Caki2 (cell line): ENCODE data around the gene KRTAP10-4. TPM values are rescaled to one million over a fixed set of nuclear protein-coding genes. Genes with fewer than 3 reads are reported as not detected.
"Not testable (repeated sequence)": the region's sequence is repeated elsewhere in the genome, so short reads cannot be mapped to it uniquely, and the experiment has no call there.

Experiments used
- DNase-seq: peaks from one replicate; pipeline ENCODE4 v3.0.0-alpha.2; 2015; ENCODE audit warnings: low read depth
- in situ Hi-C: cut with HindIII; loops from 2 replicates; pipeline ENCODE4 v1.10.0; 2016; ENCODE audit warnings: low sequenced_read_pairs, low pct_unique_long_range_greater_than_20kb, mixed read lengths
- total RNA-seq: library from RNA; depleted of rRNA; stranded (reverse); fragments of >200 nt; shearing (Covaris generic); gene quantifications from 2 replicates; pipeline ENCODE4 v1.2.3, GENCODE V29; 2014; ENCODE audit warnings: low replicate concordance

Gene KRTAP10-4
- total RNA-seq, 1 experiment from 2014 or later: not detected

DNA sequence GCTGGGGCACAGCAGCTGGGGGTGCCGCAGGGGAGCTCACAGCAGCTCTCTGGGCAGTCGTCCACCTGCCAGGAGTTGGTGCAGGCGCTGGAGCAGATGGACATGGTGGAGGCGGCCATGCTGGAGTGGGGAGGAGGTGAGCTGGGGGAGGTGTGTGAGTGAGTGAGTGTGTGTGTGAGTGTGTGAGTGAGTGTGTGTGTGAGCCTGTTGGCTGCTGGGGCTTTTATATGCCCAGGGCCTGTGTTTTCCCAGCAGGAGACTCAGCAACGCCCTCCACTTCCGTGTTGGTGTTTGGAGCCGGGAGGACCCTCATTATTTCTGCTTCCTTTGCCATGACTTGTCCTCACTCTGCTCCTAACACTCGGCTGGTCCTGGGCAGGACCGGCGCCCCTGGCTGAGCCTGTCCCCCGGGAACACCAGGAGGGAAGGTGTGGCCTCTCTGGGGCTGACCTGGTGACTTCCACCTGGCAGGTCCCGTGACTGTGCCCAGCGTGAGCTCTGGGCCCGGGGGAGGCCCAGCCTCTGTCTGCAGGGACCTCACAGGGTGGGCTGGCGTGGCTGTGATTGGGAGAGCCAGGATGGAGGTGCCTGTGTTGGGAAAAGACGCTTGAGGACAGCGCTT lies 22.1 kb upstream of the KRTAP10-4 start, which contains the start of gene KRTAP10-2:
TSS of gene KRTAP10-2 (minus strand) at position 166 of the 622 bp plus-strand sequence. CDS start at position 119, 47 bp downstream.
- no peak for DNase-seq
- in situ Hi-C loops: no loop called here

DNA sequence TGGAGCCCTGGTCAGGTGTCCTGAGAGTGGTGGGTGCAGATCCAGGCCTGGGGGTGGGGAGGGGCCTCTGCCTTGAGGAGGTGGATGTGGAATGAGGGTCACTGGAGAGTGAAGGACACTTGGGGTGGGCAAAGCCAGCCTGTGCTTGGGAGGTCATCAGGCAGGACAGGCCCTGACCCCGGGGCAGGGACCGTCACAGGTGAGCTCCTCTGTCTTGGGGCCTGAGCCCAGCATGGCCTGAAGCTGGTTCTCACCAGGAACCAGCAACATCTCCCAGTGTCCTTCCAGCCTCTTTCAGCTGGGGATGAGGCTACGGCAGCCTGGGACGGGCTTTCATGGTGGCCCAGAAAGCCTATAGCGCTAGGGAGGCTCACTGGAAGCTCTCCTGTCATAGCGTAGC lies 21.4 kb upstream of the KRTAP10-4 start:
- no peak for DNase-seq
- in situ Hi-C loops: no loop called here

DNA sequence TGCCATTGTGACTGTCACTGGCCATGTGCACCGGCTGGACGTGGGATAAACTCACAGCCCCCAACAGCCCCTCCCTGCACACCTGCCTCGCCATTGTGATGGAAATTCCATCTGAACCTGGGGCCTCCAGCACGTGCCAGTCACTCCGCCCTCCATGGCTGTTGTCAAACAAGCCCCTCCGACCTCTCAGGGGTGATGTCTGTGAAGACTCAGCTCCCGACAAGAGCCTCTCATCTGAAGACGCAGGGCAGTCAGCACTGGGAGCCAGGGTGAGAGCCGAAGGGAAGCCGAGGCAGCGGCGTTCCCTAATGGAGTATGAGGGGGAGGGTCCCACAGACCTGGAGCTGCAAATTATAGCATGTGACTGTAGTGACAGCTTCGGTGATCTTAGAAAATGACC lies 20.8 kb upstream of the KRTAP10-4 start:
- in situ Hi-C loops: no loop called here

DNA sequence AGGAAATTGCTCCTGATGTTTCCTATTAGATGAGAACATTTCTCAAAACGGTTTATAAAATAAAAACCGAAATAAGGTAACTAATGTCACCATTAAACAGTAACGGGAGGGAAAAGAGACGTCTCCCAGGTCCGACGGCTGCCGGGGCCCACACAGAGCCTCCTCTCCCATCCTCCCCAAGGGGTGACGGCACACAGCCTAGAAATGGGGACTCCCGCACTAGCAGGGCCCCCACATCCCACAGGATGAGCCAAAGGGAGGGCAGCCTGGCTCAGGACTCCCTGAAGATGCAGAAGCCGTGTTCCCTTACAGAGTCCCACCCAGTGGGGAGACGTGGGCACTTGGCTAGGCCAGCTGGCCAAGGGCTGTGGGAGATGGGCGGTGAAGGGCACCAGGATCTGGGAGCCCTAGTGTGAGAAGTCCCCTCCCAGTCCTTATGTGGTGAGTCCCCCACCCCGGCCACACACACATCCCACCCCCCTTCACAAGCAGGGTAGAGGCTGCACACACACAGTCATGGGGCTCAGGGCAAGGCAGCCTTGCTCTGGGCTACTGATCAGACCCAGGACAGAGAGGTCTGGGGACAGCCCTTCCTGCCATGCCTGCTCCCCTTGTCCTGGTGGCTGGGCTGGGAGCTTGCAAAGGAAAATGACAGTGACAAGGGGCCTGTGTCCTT lies 18.2 kb upstream of the KRTAP10-4 start:
- in situ Hi-C loops: no loop called here
- DNase-seq: no peak

More for the DNA sequence above, 20.8 kb upstream of the KRTAP10-4 start:
- DNase-seq: no peak

- in situ Hi-C loops: no loop called here
Observed at GRCh38 chr21:44556879-44557278, 16.6 kb upstream of the KRTAP10-4 start.

GRCh38 chr21:44557491-44558328 lies 15.8 kb upstream of the KRTAP10-4 start:
- in situ Hi-C loops: no loop called here

More at GRCh38 chr21:44556879-44557278, 16.6 kb upstream of the KRTAP10-4 start:
- DNase-seq: no peak

GRCh38 chr21:44558329-44558675 lies 15.2 kb upstream of the KRTAP10-4 start:
- DNase-seq, in situ Hi-C loops: not testable (repeated sequence)

More at GRCh38 chr21:44557491-44558328, 15.8 kb upstream of the KRTAP10-4 start:
- no peak for DNase-seq

DNA sequence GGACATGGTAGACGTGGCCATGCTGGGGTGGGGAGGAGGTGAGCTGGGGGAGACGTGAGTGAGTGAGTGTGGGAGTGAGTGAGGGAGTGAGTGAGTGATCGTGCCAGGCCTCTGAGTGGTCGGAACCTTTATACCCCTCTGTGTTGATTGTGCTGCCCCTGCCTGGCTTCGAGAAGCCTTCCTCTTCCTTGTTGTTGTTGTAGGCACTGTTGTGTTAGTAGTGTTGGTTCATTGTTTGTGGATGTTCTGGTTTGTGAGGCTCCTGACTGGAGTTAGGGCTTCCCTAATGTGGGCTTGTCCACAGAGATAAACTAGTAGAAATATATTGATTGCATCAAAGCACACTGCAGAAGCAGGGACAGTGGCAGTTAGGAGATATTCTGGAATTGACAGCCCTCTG lies 14.8 kb upstream of the KRTAP10-4 start, which contains the start of gene KRTAP10-3:
TSS of gene KRTAP10-3 (minus strand) at position 101 of the 400 bp plus-strand sequence. CDS start at position 21, 80 bp downstream.
- DNase-seq: no peak
- in situ Hi-C loops: no loop called here

DNA sequence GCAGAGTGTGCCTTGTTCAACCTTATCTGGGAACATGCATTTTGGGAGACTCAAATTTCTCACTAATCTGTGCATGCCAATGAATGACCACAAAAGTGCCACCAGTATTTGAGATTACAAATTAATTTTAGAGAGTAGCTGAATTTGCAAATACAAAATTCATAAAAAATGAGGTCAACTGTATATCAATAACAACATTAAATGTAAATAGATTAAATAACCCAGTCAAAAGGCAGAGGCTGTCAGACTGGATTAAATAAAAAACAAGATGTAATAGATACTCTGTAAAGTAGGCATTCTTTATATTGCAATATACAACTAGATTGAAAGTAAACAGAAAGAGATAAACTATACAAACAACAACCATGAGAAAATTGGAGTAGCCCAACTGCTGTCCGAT lies 9.4 kb upstream of the KRTAP10-4 start:
- in situ Hi-C loops: no loop called here
- no peak for DNase-seq

DNA sequence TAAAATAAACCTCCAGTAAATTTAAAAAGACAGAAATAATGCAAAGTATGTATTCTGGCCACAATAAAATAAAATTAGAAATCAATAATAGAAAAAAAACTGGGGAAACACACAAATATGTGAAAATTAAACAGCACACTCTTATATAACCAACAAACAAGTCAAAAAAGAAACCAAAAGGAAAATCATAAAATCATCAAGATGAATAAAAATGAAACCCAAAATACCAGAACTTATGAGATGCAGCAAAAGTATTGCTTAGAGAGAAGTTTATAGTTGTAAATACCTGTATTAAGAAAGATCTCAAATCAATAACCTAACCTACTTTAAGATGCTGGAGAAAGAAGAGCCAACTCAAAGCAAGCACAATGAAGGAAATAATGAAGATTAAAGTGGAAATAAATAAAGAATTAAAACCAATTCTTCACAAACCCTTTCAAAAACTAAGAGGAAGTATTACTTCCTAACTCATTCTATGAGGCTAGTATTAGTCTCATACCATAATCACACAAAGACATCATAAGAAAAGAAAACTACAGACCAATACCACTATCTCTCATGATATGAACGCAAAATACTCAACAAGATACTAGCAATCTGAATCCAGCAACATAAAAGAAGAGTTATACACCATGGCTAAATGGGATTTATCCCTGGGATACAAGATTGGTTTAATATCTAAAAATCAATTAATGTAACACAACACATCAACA lies 8.5 kb upstream of the KRTAP10-4 start:
- in situ Hi-C loops: no loop called here
- DNase-seq: no peak

- DNase-seq: no peak
- in situ Hi-C loops: no loop called here
Observed at GRCh38 chr21:44566403-44566802, 7.1 kb upstream of the KRTAP10-4 start.

GRCh38 chr21:44567481-44568171 lies 5.9 kb upstream of the KRTAP10-4 start:
- DNase-seq: no peak
- in situ Hi-C loops: no loop called here

DNA sequence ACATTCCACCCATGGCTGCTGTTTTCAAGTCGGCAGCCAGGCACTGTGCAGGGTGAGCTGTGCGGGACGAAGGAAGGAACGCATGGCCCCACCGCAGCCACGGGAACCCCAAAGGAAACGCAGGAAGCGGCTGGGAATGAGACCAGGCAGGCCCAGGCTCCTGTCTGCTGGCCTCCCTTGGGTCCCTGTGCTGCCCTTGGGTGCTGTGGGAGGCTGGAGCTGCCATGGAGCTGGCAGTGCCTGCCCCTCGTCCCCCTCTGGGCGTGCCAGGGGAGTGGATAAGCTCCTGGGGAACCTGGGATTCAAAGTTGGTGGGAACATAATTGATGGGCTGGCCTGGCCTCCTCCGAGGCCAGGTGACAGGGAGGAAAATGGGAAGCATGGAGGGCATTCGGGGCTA lies 5.3 kb upstream of the KRTAP10-4 start:
- DNase-seq: no peak
- in situ Hi-C loops: no loop called here

DNA sequence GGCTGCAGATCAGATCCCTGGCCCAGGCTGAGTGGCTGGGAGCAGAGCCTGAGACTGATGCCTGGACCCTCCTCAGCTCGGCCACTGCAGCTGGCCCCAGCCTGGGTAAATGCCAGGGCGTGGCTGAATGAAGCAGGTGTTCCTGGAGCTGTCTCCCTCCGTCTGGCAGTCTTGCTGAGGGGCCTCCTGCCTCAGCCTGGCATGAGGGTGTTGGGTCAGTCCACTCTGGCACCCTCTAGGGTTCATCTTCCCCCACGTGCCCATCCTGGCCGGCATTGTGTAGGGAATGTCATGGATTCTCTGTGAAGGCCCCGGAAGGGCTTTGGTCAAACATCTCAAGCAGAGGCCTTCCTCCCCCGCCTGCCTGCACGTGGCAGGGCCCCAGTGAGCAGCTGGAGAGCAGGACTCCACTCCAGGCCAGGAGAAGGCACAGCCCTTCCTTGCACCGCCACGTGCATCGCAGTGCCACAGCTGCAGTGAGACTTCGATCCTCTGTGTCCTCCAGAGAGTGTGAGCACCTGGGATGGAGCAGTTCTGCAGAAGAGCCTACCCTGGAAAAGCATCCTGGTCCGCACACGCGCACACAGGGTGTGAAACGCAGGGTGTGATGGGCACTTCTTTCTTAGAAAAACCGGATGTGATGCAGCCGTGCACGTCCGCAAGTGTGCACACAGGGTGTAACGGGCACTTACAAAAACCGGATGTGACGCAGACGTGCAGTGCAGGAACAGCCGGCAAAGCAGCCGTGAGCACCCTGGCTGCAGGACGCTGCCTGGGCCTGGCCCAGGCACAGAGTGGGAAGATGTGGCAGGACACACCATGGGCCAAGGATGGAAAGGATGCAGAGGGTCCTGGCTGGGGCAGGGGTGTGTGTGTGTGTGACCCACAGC lies 4.6 kb upstream of the KRTAP10-4 start:
- DNase-seq: no peak
- in situ Hi-C loops: no loop called here

- in situ Hi-C loops: no loop called here
Observed at GRCh38 chr21:44569861-44570517, 3.5 kb upstream of the KRTAP10-4 start.

DNA sequence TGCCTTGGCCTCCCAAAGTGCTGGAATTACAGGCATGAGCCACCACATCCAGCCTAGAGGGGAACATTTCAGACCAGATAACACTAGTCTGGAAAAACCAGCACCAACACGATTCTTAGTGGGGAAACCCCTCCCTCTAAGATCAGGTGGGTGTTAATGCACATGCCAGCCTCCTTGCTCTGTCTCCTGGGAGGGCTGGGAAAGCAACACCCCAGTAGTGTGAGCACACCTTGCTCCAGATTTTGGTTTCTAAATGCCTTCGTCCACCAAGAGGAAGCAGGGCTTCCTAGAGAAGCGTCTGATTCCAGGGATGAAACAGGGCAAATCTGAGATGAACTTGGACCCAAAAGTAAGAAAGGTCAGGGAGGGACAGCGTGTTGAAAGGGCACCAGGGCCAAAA lies 2.2 kb upstream of the KRTAP10-4 start:
- DNase-seq: no peak
- in situ Hi-C loops: no loop called here

More at GRCh38 chr21:44569861-44570517, 3.5 kb upstream of the KRTAP10-4 start:
- DNase-seq: no peak
